Stimulated activated naive B cell treated with anti-CD40 and anti-IgM and Interleukin-4, amounts not matched to agents 10 μg/mL and 1 μg/mL and 100 μg/mL, for 72 hours (primary cell): Measurements from ENCODE around the gene RXRB.

Source experiments
- ATAC-seq, 2 donors: fragments of 150-1000 bp; cut with Tn5 transposase; replicated peaks; 2 replicates each; pipeline ENCODE4 v1.10.0; 2021; ENCODE audit warnings: moderate library complexity in 1 of 2
- DNase-seq: peaks from one replicate; pipeline ENCODE4 v3.0.0; 2021
- H3K27ac Mint-ChIP-seq: one replicate; pipeline ENCODE4 v1.8.0; 2022; ENCODE audit warnings: mild to moderate bottlenecking, mixed read lengths
- H3K27me3 Mint-ChIP-seq, 2 donors: one replicate each; pipeline ENCODE4 v1.8.0; 2022; ENCODE audit warnings: mixed read lengths in 2 of 2
- H3K36me3 Mint-ChIP-seq, 2 donors: one replicate each; pipeline ENCODE4 v1.8.0; 2022; ENCODE audit warnings: mixed read lengths in 2 of 2, mild to moderate bottlenecking in 1 of 2
- H3K4me1 Mint-ChIP-seq, 2 donors: one replicate each; pipeline ENCODE4 v1.8.0; 2022; ENCODE audit warnings: mixed read lengths in 2 of 2, mild to moderate bottlenecking in 1 of 2
- H3K4me3 Mint-ChIP-seq, 2 donors: one replicate each; pipeline ENCODE4 v1.8.0; 2022; ENCODE audit warnings: mild to moderate bottlenecking in 2 of 2, mixed read lengths in 2 of 2, moderate library complexity in 1 of 2
- H3K9me3 Mint-ChIP-seq, 2 donors: one replicate each; pipeline ENCODE4 v1.8.0; 2022; ENCODE audit warnings: mixed read lengths in 2 of 2, mild to moderate bottlenecking in 1 of 2

RXRB gene

DNA sequence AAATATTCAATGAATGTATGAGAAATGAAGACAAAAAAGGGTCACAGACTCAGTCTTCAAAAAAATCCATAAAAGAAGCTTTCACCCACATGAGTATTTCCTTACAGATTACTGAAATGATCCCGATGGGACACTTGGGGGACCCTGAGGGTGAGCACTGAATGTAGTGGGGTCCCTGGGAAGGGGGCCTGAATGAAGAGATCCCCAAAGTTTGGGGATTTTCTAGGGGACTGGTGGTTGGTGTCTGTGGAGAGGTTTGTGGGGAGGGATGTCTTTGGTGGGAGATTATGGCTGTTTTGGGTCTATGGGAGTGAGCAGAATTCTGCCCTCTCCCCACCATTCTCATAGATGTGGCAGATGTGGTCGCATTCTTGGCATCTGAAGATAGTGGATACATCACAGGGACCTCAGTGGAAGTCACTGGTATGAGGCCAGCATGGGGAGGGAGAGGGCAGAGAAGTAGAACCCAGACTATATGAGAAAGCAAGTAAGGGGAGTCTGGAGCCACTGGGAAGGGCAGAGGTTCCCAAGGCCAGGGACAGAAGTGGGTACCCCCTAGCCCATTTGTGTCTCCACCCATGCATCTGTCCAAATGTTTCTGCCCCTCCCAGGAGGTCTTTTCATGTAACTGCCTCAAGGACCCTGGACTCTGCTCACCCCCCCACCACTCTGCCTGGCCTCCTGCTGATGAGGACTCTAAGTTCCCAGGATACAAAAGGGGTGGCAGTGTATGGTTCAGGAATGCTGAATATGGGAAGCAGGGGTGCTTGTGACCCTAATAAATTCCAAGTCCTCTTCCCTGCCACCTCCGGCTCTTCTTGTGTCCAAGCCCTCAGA is 5.8 kb upstream of the RXRB start:
- no peak overlapping the region for H3K27ac Mint-ChIP-seq
- DNase-seq (no peak), ATAC-seq (no peak)
- no peaks in the 10 kb centered on the region for H3K9me3 Mint-ChIP-seq
- H3K36me3 Mint-ChIP-seq: peaks cover 34 to 56% of the 10 kb centered on the region in 2 donors
- peaks cover 55 to 74% of the 10 kb centered on the region in 2 donors for H3K4me1 Mint-ChIP-seq
- no peaks in the 10 kb centered on the region for H3K27me3 Mint-ChIP-seq
- peak overlapping the region; percentile 84 to 86 for H3K4me3 Mint-ChIP-seq

DNA sequence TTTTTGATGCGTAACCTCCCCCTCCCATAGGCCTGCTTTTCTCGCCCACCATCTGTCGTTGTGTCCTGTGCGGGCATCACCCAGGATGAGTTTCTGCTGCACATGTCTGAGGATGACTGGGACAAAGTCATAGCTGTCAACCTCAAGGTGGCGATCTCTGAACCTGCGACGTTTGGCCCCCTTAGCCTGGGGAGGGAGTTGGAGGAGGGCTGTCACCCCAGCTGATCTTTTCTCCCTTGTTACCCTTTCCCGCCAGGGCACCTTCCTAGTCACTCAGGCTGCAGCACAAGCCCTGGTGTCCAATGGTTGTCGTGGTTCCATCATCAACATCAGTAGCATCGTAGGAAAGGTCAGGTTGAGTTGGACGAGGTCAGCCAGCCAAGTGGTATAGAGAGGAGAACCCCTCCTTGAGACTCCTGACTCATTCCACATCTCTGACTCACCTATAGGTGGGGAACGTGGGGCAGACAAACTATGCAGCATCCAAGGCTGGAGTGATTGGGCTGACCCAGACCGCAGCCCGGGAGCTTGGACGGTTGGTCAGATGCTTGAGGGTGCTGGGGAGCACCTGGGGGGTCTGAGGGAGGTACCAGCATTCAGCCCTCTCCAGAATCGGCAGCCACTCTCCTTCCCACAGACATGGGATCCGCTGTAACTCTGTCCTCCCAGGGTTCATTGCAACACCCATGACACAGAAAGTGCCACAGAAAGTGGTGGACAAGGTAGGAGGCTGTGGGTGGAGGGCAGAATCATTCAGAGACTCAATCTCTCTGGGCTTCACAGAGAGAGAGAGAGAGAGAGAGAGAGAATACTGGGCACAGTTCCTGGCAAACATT is 4.9 kb upstream of the RXRB start:
- DNase-seq (peak; percentile 38), ATAC-seq (peak; percentile 22 to 47)
- H3K9me3 Mint-ChIP-seq: no peaks in the 10 kb centered on the region
- peaks cover 38 to 54% of the 10 kb centered on the region in 2 donors for H3K36me3 Mint-ChIP-seq
- peak overlapping the region; percentile 84 to 86 for H3K4me3 Mint-ChIP-seq
- peaks cover 61 to 78% of the 10 kb centered on the region in 2 donors for H3K4me1 Mint-ChIP-seq
- H3K27me3 Mint-ChIP-seq: no peaks in the 10 kb centered on the region
- H3K27ac Mint-ChIP-seq: peak overlapping the region; percentile 85

DNA sequence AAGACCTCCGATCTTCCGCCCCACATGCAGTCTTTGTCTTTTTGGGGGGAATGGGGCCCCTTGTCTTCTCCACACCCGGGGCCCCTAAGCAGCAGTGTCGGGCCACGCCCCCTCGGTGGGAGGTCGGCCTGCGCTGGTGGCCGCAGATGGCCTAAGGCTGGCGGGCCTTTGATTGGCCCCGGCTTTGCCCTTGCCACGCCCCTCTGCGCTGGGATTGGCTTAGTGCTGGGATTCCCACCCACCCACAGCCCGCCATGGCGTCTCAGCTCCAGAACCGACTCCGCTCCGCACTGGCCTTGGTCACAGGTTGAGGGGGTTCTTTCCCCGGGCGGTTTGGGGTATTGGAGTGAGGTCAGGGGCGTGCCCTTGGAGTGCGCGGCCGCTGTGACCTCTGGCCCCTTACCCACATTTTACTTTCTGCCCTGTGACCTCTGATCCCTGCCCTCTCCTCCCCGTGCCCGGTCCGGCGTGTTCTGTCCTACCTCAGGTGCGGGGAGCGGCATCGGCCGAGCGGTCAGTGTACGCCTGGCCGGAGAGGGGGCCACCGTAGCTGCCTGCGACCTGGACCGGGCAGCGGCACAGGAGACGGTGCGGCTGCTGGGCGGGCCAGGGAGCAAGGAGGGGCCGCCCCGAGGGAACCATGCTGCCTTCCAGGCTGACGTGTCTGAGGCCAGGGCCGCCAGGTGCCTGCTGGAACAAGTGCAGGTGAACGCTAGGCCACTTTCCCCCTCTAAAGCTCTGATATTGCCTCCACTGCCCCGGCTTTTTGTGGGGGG is 4.1 kb upstream of the RXRB start, which contains the start of gene HSD17B8:
Gene HSD17B8 (plus strand): TSS at position 241 of the 776 bp plus-strand sequence. CDS start 14 bp downstream, at position 255.
- DNase-seq (peak; percentile 83), ATAC-seq (peak; percentile 63 to 68)
- Mint-ChIP-seq H3K27ac (peak within 1 kb of the TSS; percentile 85), H3K9me3 (no peaks in the 10 kb centered on the region), H3K4me1 (peaks cover 59 to 74% of the 10 kb centered on the region in 2 donors), H3K4me3 (peak within 1 kb of the TSS; percentile 84 to 86), H3K36me3 (peaks cover 33 to 48% of the 10 kb centered on the region in 2 donors), H3K27me3 (no peaks in the 10 kb centered on the region)

DNA sequence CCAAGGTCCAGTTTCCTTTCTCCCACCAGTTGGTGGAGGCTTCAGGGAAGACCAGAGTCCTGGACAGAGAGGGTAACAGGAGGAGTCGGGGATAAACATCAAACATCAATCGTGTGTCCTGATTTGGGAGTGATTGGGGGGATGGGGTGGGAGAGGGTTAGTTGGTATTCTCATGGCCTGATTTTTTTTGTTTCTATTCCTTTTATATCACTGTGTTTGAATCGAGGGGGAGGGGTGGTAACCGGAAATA is 3.6 kb upstream of the RXRB start:
- Mint-ChIP-seq H3K36me3 (peaks cover 29 to 44% of the 10 kb centered on the region in 2 donors), H3K9me3 (no peaks in the 10 kb centered on the region), H3K27me3 (no peaks in the 10 kb centered on the region), H3K27ac (no peak overlapping the region), H3K4me3 (peak overlapping the region; percentile 84 to 86), H3K4me1 (peaks cover 62 to 74% of the 10 kb centered on the region in 2 donors)
- DNase-seq: no peak
- ATAC-seq: no peak

DNA sequence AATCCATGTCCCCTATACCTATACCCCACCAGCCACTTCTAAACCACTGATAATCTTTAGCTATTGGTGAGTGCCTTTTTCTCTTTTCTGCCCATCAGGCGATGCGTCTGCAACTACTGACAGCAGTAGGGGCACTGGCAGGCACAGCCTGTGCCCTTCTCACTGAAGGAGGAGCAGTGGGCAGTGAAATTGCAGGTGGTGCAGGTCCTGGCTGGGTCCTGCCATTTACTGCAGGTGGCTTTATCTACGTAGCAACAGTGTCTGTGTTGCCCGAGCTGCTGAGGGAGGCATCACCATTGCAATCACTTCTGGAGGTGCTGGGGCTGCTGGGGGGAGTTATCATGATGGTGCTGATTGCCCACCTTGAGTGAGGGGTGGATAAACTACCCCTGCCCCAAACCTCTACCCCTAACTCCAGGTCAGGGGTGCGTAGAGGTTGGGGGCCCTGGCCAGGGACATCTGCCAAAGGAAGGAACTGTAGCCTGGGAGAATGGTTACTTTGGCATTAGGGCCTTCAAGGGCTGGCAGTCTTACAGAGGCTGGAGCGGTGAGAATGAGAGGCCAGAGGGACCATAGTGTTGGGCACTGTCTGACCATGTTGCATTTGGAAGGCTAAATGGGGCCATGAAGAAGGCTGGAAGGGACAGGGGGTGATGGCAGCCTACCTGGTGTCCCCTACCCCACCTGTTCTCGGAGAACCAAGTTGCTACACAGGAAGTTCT is 3.1 kb upstream of the RXRB start:
- Mint-ChIP-seq H3K27me3 (no peaks in the 10 kb centered on the region), H3K9me3 (no peaks in the 10 kb centered on the region), H3K27ac (peak overlapping the region; percentile 9), H3K36me3 (peaks cover 29 to 48% of the 10 kb centered on the region in 2 donors), H3K4me1 (peaks cover 65 to 74% of the 10 kb centered on the region in 2 donors), H3K4me3 (peak overlapping the region; percentile 84 to 86)
- no peak for DNase-seq
- no peak for ATAC-seq

DNA sequence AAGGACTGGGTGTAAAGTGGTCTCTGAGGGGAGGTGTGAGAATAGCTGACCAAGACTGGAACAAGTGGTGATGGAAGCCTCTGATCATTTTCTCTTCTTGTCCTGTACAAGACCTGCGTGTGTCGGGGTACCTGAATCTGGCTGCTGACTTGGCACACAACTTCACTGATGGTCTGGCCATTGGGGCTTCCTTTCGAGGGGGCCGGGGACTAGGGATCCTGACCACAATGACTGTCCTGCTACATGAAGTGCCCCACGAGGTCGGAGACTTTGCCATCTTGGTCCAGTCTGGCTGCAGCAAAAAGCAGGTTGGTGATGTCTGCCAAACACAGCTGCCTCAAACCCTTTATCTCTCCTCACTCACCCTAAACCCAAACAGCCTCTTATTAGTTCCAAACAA is 2.3 kb upstream of the RXRB start:
- no peaks in the 10 kb centered on the region for H3K9me3 Mint-ChIP-seq
- H3K4me1 Mint-ChIP-seq: peaks cover 71 to 79% of the 10 kb centered on the region in 2 donors
- DNase-seq (no peak), ATAC-seq (no peak)
- H3K27me3 Mint-ChIP-seq: no peaks in the 10 kb centered on the region
- H3K36me3 Mint-ChIP-seq: peaks cover 29 to 48% of the 10 kb centered on the region in 2 donors
- peak overlapping the region; percentile 3 for H3K27ac Mint-ChIP-seq
- peak overlapping the region; percentile 21 to 86 for H3K4me3 Mint-ChIP-seq

DNA sequence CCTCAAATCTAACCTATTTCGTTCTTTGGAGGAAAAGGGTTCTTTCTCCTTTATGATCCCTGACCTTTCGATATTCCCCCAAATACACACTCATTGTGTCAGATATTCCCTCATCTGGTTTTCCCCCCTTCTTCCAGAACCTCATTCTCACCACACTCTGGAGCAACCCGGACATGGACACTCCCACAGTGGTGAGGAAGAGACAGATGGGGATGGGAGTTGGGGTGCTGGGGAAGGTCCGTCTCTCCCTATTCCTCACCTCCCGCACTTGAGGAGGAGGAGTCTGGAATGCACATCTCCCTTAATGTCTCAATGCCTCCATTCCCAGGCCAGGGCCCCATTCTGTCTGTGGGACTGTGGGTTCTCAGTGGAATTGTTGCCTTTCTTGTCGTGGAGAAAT is 1.5 kb upstream of the RXRB start:
- Mint-ChIP-seq H3K4me3 (peak overlapping the region; percentile 99 to 100), H3K4me1 (peaks cover 73 to 81% of the 10 kb centered on the region in 2 donors), H3K27ac (peak overlapping the region; percentile 99), H3K36me3 (peaks cover 29 to 55% of the 10 kb centered on the region in 2 donors), H3K27me3 (no peaks in the 10 kb centered on the region), H3K9me3 (no peaks in the 10 kb centered on the region)
- DNase-seq: no peak
- no peak for ATAC-seq

DNA sequence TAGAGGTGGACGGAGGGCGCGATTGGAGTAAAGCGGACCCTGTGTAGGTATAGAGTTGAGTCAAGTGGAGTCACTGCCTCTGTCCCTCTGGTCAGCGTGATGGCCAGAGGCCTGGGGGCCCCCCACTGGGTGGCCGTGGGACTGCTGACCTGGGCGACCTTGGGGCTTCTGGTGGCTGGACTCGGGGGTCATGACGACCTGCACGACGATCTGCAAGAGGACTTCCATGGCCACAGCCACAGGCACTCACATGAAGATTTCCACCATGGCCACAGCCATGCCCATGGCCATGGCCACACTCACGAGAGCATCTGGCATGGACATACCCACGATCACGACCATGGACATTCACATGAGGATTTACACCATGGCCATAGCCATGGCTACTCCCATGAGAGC is 681 bp upstream of the RXRB start:
- peaks cover 33 to 59% of the 10 kb centered on the region in 2 donors for H3K36me3 Mint-ChIP-seq
- ATAC-seq (no peak), DNase-seq (no peak)

DNA sequence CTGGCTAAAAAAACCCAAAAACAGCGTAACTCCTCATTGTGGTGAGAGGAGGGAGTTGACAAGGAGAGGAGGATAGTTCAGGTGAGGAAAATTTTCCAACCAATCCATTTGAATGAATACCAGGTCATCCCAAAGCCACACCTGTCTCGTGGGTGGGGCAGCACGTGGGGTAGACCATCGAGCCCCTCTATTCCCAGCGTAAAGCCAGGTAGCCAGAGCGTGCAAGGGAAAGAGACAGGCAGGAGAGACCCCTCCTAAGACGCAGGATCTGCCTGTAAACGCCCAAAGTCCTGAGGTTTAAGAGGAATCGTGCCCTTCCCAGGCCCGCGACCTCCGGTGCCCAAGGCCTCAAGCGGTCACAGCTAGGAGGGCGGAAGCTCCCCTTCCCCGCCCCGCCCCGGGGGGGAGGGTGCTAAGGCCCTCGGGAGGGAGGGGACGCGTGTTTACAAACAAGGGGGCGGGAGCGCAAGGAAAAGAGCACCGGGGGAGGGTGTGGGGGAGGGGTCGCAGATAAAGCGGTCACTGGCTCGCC is 712 bp downstream of the RXRB start:
- peak overlapping the region; percentile 70 for H3K27ac Mint-ChIP-seq
- no peaks in the 10 kb centered on the region for H3K27me3 Mint-ChIP-seq
- peak overlapping the region; percentile 99 to 100 for H3K4me3 Mint-ChIP-seq
- ATAC-seq (peak; percentile 42 to 46), DNase-seq (peak; percentile 56)
- H3K9me3 Mint-ChIP-seq: no peaks in the 10 kb centered on the region
- H3K36me3 Mint-ChIP-seq: peaks cover 44 to 69% of the 10 kb centered on the region in 2 donors
- H3K4me1 Mint-ChIP-seq: peaks cover 61 to 68% of the 10 kb centered on the region in 2 donors

More for the DNA sequence above, 681 bp upstream of the RXRB start:
- Mint-ChIP-seq H3K27me3 (no peaks in the 10 kb centered on the region), H3K27ac (peak overlapping the region; percentile 99), H3K4me3 (peak overlapping the region; percentile 99 to 100), H3K4me1 (peaks cover 73 to 82% of the 10 kb centered on the region in 2 donors), H3K9me3 (no peaks in the 10 kb centered on the region)

DNA sequence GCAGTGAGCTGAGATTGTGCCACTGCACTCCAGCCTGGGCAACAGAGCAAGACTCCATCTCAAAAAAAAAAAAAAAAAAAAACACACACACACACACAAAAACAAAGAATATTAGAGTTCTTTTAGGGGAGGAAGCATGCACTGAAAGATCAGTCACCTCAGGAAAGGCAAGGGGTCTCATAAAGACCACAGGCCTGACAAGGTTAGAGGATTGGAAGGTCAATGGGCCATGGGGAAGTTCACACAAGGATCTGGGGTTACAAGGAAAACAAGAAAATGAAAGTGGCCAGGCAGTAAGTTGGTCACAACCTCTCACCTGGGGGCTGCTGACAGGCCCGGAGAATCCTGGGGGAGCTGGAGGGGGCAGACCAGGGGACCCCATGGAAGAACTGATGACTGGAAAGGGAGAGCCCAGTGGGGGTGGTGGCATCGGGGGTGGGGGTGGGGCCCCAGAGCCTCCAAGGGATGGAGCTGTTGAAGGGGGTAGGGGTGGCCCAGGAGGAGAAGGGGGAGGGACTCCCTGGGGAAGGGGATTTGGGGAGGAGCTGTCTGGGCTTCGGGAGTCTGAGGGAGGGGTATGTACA is 1.5 kb downstream of the RXRB start:
- Mint-ChIP-seq H3K27ac (peak overlapping the region; percentile 72), H3K4me1 (peaks cover 58 to 63% of the 10 kb centered on the region in 2 donors), H3K27me3 (no peaks in the 10 kb centered on the region), H3K9me3 (no peaks in the 10 kb centered on the region), H3K4me3 (peak overlapping the region; percentile 99 to 100), H3K36me3 (peaks cover 46 to 72% of the 10 kb centered on the region in 2 donors)
- DNase-seq (no peak), ATAC-seq (no peak)

DNA sequence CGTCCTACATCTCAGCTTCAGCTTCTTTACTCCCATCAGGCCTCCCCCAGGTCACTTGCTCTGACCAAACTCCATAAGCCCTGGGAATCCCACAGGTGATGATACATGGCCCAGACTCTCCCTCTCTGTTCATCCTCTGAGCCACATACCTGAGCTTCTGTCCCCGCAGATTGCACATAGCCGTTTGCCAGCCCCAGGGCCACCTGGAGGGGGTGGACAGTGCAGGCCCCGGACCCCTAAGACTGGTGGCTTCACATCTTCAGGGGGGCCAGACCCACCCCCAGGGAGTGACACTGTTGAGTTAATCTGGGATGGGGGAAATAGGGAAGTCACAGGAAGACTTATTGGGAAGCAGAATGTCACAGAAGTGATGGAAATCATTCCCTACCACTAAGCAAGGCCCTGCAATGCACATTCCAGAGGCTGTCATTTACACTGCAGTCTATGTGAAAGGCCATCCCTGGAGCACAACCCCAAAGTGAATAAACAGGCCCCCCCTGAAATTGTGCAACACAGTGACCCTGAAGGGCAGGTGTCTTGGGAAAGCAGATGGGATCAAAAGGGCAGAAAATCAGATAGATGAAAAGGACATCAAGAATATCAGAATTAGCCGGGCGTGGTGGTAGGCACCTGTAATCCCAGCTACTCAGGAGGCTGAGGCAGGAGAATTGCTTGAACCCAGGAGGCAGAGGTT is 2.2 kb downstream of the RXRB start:
- Mint-ChIP-seq H3K4me3 (peak overlapping the region; percentile 99 to 100), H3K36me3 (peaks cover 40 to 66% of the 10 kb centered on the region in 2 donors), H3K9me3 (no peaks in the 10 kb centered on the region), H3K27me3 (no peaks in the 10 kb centered on the region), H3K27ac (peak overlapping the region; percentile 32), H3K4me1 (peaks cover 57 to 63% of the 10 kb centered on the region in 2 donors)
- DNase-seq (no peak), ATAC-seq (no peak)

DNA sequence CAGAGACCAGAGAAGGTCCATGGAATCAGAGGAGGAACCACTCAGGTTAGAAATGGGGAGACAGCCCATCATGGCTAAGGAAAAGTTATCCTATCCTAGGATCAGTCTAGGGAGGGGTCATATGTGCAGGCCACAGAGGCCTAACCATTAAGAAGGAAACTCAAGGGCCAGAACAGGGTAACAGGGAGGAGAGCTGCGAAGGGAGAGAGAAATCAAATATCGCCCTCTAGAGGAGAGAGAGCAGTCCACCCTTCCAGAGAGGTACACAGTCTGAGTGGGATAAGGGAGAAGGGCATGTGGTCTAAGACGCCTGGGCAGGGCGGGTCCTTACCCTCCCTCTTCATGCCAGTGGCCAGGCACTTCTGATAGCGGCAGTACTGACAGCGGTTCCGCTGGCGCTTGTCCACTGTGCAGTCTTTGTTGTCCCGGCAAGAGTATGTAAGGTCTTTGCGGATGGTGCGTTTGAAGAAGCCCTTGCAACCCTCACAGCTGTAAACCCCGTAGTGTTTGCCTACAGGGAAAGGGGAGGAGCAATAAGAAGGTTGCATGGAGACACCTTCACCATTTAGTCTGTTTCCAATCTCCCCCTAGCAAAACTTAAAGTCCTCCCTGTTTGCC is 2.9 kb downstream of the RXRB start:
- Mint-ChIP-seq H3K27me3 (no peaks in the 10 kb centered on the region), H3K4me3 (peak overlapping the region in 1 of 2 donors; percentile 12), H3K9me3 (no peaks in the 10 kb centered on the region), H3K27ac (no peak overlapping the region), H3K36me3 (peaks cover 33 to 58% of the 10 kb centered on the region in 2 donors), H3K4me1 (peaks cover 53 to 63% of the 10 kb centered on the region in 2 donors)
- ATAC-seq: peak; percentile 46 to 59
- DNase-seq: no peak
